HepG2 (cell line): ENCODE data around the gene SRC. TPM values are rescaled to one million over a fixed set of nuclear protein-coding genes. Genes with fewer than 3 reads are reported as not detected.

ENCODE experiments used
- ATAD3A ChIP-seq: sonication (generic); formaldehyde crosslinking; IDR thresholded peaks from 2 replicates; pipeline ENCODE4 v1.4.0; 2020; ENCODE audit warnings: missing genetic modification reagents
- CEBPZ ChIP-seq: IDR thresholded peaks from 2 replicates; pipeline ENCODE4 v1.6.1; 2012; ENCODE audit warnings: low read length, improper control_type of control experiment
- ELF3 ChIP-seq: IDR thresholded peaks from 2 replicates; pipeline ENCODE4 v1.6.1; 2016; ENCODE audit warnings: missing genetic modification reagents, missing compliant biosample characterization
- ERF ChIP-seq: IDR thresholded peaks from 2 replicates; pipeline ENCODE4 v1.6.1; 2018; ENCODE audit warnings: missing biosample characterization, missing genetic modification reagents
- FOXK2 ChIP-seq: fragments of 450-650 bp; IDR thresholded peaks from 2 replicates; pipeline ENCODE4 v1.6.1; 2016
- GATAD1 ChIP-seq: IDR thresholded peaks from 2 replicates; pipeline ENCODE4 v1.6.1; 2016; ENCODE audit warnings: missing genetic modification reagents, missing compliant biosample characterization
- HNRNPL ChIP-seq: fragments of 200-400 bp; formaldehyde crosslinking; IDR thresholded peaks from 2 replicates; pipeline ENCODE4 v1.6.1; 2017; ENCODE audit warnings: mild to moderate bottlenecking, low read depth, low read length
- JARID2 ChIP-seq: sonication (generic); formaldehyde crosslinking; IDR thresholded peaks from 2 replicates; pipeline ENCODE4 v1.8.1; 2023; ENCODE audit warnings: missing genetic modification reagents, inconsistent platforms; ENCODE audit not compliant: insufficient replicate concordance
- KLF11 ChIP-seq: IDR thresholded peaks from 2 replicates; pipeline ENCODE4 v1.6.1; 2016; ENCODE audit warnings: missing compliant biosample characterization
- MATR3 ChIP-seq: sonication (generic); formaldehyde crosslinking; IDR thresholded peaks from 2 replicates; pipeline ENCODE4 v1.4.0; 2020; ENCODE audit warnings: missing genetic modification reagents
- MTF1 ChIP-seq: sonication (generic); formaldehyde crosslinking; IDR thresholded peaks from 2 replicates; pipeline ENCODE4 v1.5.0; 2020; ENCODE audit warnings: missing genetic modification reagents
- PAX8 ChIP-seq: sonication (generic); formaldehyde crosslinking; IDR thresholded peaks from 2 replicates; pipeline ENCODE4 v1.8.0; 2022; ENCODE audit warnings: mild to moderate bottlenecking, missing genetic modification reagents, borderline replicate concordance
- RBM22 ChIP-seq: fragments of 200-400 bp; formaldehyde crosslinking; optimal IDR thresholded peaks from 2 replicates; pipeline ENCODE3; 2017; ENCODE audit warnings: mild to moderate bottlenecking, low read length, moderate library complexity
- SRSF1 ChIP-seq: fragments of 200-400 bp; formaldehyde crosslinking; optimal IDR thresholded peaks from 2 replicates; pipeline ENCODE3; 2017; ENCODE audit warnings: mild to moderate bottlenecking, low read depth, low read length, moderate library complexity
- TARDBP ChIP-seq: sonication (generic); formaldehyde crosslinking; IDR thresholded peaks from 2 replicates; pipeline ENCODE4 v1.8.0; 2022; ENCODE audit warnings: mild to moderate bottlenecking, missing genetic modification reagents
- ZFP37 ChIP-seq: sonication (generic); formaldehyde crosslinking; IDR thresholded peaks from 2 replicates; pipeline ENCODE4 v1.4.0; 2020; ENCODE audit warnings: missing genetic modification reagents, borderline replicate concordance
- ZNF124 ChIP-seq: sonication (generic); formaldehyde crosslinking; IDR thresholded peaks from 2 replicates; pipeline ENCODE4 v1.4.0; 2020; ENCODE audit warnings: missing genetic modification reagents
- ZNF136 ChIP-seq: sonication (generic); formaldehyde crosslinking; IDR thresholded peaks from 2 replicates; pipeline ENCODE4 v1.8.1; 2022; ENCODE audit warnings: low read depth, mild to moderate bottlenecking, moderate library complexity, missing genetic modification reagents
- ZNF331 ChIP-seq: sonication (generic); formaldehyde crosslinking; IDR thresholded peaks from 2 replicates; pipeline ENCODE4 v1.4.0; 2020; ENCODE audit warnings: missing genetic modification reagents
- ZNF446 ChIP-seq: sonication (generic); formaldehyde crosslinking; IDR thresholded peaks from 2 replicates; pipeline ENCODE4 v1.5.0; 2020; ENCODE audit warnings: mild to moderate bottlenecking, missing genetic modification reagents
- ZNF468 ChIP-seq: sonication (generic); formaldehyde crosslinking; IDR thresholded peaks from 2 replicates; pipeline ENCODE4 v1.8.0; 2022; ENCODE audit warnings: mild to moderate bottlenecking, moderate library complexity, missing genetic modification reagents
- ZNF83 ChIP-seq: sonication (generic); formaldehyde crosslinking; IDR thresholded peaks from 2 replicates; pipeline ENCODE4 v1.4.0; 2020; ENCODE audit warnings: missing genetic modification reagents, mild to moderate bottlenecking, borderline replicate concordance
- polyA plus RNA-seq, 8 experiments: library from polyadenylated mRNA; depleted of rRNA in 3 of 8; stranded (reverse) in 7 of 8; unstranded in 1 of 8; fragments of >200 nt; fragmentation: Illumina TruSeq in 4 of 8; extraction: Trizol in 4 of 8; gene quantifications; 2 replicates each; pipeline versions ENCODE4 v1.2.1 to v1.2.3, GENCODE V29; 2011 to 2016; ENCODE audit warnings: low read depth in 4 of 8, missing spikeins in 1 of 8, mixed read lengths in 1 of 8; ENCODE audit not compliant: insufficient read depth in 1 of 8
- total RNA-seq, 5 experiments: library from RNA; depleted of rRNA; stranded (reverse); fragments of >200 nt; fragmentation: Illumina TruSeq; extraction: Trizol; gene quantifications; 2 replicates each; pipeline ENCODE4 v1.2.3, GENCODE V29; 2016; ENCODE audit warnings: low read depth in 1 of 5
- TF ChIP-seq, protein P1 (sequence below): sonication (generic); formaldehyde crosslinking; IDR thresholded peaks from 2 replicates; pipeline ENCODE4 v1.4.0; 2020; ENCODE audit warnings: mild to moderate bottlenecking, low read depth, missing genetic modification reagents
- TF ChIP-seq, protein P2 (sequence below): sonication (generic); formaldehyde crosslinking; IDR thresholded peaks from 2 replicates; pipeline ENCODE4 v1.4.0; 2020; ENCODE audit warnings: missing genetic modification reagents; ENCODE audit errors: not compliant biosample characterization

The SRC gene
- total and polyA plus RNA-seq, 2 of the 13 experiments (the other 11 are each of a cell fraction or from before 2014, with no cell fraction given), result 54.7 to 192 TPM

DNA sequence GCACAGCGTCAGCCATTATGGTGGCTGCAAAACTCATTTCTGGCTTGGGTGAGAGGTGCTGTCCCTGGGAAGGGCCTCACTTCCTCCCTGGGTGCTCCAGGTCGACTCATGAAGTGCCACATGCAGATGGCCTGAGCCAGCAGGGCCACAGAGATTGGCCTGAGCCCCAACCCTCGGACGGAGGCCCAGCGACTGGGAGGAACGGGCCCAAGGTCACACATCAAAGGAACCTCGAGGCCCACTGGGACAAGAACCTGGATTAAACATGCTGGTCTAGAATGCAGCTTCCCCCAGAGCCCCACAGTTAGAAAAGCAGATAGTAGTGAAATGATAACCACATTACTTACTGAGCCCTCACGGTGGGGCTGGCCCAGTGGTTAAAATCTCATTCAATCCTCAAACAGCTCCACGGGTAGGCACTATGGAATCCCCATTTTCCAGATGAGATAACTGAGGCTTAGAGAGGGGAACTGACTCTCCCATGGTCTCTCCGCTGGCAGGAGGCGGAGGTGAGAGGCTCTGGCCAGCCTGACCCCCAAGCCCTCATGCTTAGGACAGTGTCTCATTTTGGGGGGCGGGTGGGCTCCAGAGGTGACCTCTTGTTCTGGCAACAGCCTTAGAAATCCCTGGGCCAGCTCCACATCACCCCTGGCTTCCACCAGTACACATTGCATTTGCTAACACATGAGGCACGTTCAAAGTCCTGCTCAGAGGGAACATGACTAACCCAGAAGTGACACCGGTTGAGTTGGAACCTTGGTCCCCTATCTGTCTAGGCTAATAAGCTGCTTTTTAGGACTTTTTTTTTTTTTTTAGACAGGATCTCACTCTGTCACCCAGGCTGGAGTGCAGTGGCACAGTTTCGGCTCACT is 53.0 kb downstream of the SRC start (continued):
- TF ChIP-seq ZNF446 (CRISPR knock-in tag), result no peak
- no peak for TF ChIP-seq ZNF136
- TF ChIP-seq MTF1 (CRISPR knock-in tag), result no peak
- no peak for TF ChIP-seq KLF11
- TF ChIP-seq ZNF124, result no peak
- no peak; the same call in 1 of the 2 replicates for TF ChIP-seq ZFP37 (CRISPR knock-in tag)
- TF ChIP-seq PAX8 (CRISPR knock-in tag), result 0 out of 2 replicates have a peak, but pooled peaks have one; percentile 48
- TF ChIP-seq GATAD1 (CRISPR knock-in tag), result no peak
- no peak for TF ChIP-seq CEBPZ
- TF ChIP-seq, protein P1, sequence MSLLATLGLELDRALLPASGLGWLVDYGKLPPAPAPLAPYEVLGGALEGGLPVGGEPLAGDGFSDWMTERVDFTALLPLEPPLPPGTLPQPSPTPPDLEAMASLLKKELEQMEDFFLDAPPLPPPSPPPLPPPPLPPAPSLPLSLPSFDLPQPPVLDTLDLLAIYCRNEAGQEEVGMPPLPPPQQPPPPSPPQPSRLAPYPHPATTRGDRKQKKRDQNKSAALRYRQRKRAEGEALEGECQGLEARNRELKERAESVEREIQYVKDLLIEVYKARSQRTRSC (CRISPR knock-in tag), result no peak; the same call in 1 of the 2 replicates
- TF ChIP-seq ATAD3A (CRISPR knock-in tag), result no peak
- TF ChIP-seq SRSF1, result no peak
- TF ChIP-seq ERF (CRISPR knock-in tag), result peak; percentile 78; the same call in 1 of the 2 replicates
- TF ChIP-seq ZNF468 (CRISPR knock-in tag), result no peak
- TF ChIP-seq, protein P2, sequence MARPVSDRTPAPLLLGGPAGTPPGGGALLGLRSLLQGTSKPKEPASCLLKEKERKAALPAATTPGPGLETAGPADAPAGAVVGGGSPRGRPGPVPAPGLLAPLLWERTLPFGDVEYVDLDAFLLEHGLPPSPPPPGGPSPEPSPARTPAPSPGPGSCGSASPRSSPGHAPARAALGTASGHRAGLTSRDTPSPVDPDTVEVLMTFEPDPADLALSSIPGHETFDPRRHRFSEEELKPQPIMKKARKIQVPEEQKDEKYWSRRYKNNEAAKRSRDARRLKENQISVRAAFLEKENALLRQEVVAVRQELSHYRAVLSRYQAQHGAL, result no peak
- TF ChIP-seq FOXK2, result peak; percentile 63; the same call in 1 of the 2 replicates
- peak; percentile 78 for TF ChIP-seq RBM22
- TF ChIP-seq ELF3 (CRISPR knock-in tag), result peak; percentile 59
- no peak for TF ChIP-seq MATR3 (CRISPR knock-in tag)
- peak; percentile 78 for TF ChIP-seq HNRNPL
- TF ChIP-seq JARID2 (CRISPR knock-in tag), result no peak
- no peak; the same call in 1 of the 2 replicates for TF ChIP-seq TARDBP
- TF ChIP-seq ZNF83 (CRISPR knock-in tag), result no peak
- peak; percentile 59; the same call in 1 of the 2 replicates for TF ChIP-seq ZNF331 (CRISPR knock-in tag)
